Lung (tissue), 12 donors: ENCODE results near the gene SMOC1. TPM values are rescaled to one million over a fixed set of nuclear protein-coding genes. Genes with fewer than 3 reads are reported as not detected.

Experiments used
- ATAC-seq: fragments of 200-7000 bp; cut with Tn5 transposase; one replicate; pipeline ENCODE4 v1.9.1; 2020; ENCODE audit warnings: moderate number of reproducible peaks; ENCODE audit not compliant: insufficient read depth, low FRiP score
- DNase-seq, 3 donors: peaks; one replicate each; pipeline ENCODE4 v3.0.0-alpha.2; 2013 to 2017
- H3K27ac ChIP-seq, 2 donors: one replicate each; pipeline ENCODE4 v1.5.1; 2013; ENCODE audit warnings: mild to moderate bottlenecking in 2 of 2, moderate library complexity in 2 of 2, control low read depth in 1 of 2, inconsistent platforms in 1 of 2, low read depth in 1 of 2, low read length in 1 of 2
- H3K27me3 ChIP-seq, 3 donors: one replicate each; pipeline ENCODE4 v1.5.1; 2013; ENCODE audit warnings: low read length in 2 of 3; ENCODE audit not compliant: control insufficient read depth in 3 of 3, insufficient read depth in 3 of 3
- H3K36me3 ChIP-seq, 4 donors: one replicate each; pipeline ENCODE4 v1.5.1; 2013; ENCODE audit warnings: low read length in 4 of 4, mild to moderate bottlenecking in 1 of 4, moderate library complexity in 1 of 4; ENCODE audit not compliant: control insufficient read depth in 4 of 4, insufficient read depth in 4 of 4
- H3K4me1 ChIP-seq, 5 donors: one replicate each; pipeline ENCODE4 v1.5.1; 2013; ENCODE audit warnings: low read length in 5 of 5, mild to moderate bottlenecking in 2 of 5, moderate library complexity in 1 of 5; ENCODE audit not compliant: control insufficient read depth in 5 of 5, insufficient read depth in 5 of 5
- H3K4me3 ChIP-seq: one replicate; pipeline ENCODE4 v1.5.1; 2013; ENCODE audit warnings: mild to moderate bottlenecking, control low read depth, moderate library complexity
- H3K9ac ChIP-seq, 2 donors: one replicate each; pipeline ENCODE4 v1.5.1; 2013; ENCODE audit warnings: low read length in 2 of 2, control low read depth in 1 of 2; ENCODE audit not compliant: insufficient read depth in 1 of 2
- H3K9me3 ChIP-seq, 4 donors: one replicate each; pipeline ENCODE4 v1.5.1; 2013; ENCODE audit warnings: low read length in 3 of 4, mild to moderate bottlenecking in 1 of 4, moderate library complexity in 1 of 4; ENCODE audit not compliant: control insufficient read depth in 4 of 4, insufficient read depth in 3 of 4
- CTCF ChIP-seq: IDR thresholded peaks from 2 replicates; pipeline ENCODE4 v1.5.1; 2012; ENCODE audit warnings: mild to moderate bottlenecking; ENCODE audit errors: control extremely low read depth, extremely low read depth
- WGBS, 2 donors: extraction: QIAGEN DNeasy Blood & Tissue Kit; methylation state at CpG; one replicate each; pipeline ENCODE4 v1.1.7; 2013; 5-methylcytosine and 5-hydroxymethylcytosine counted together
- polyA plus RNA-seq, 2 donors: library from polyadenylated mRNA; stranded (reverse); fragments of 200-250 nt; gene quantifications; one replicate each; pipeline ENCODE4 v1.2.1, GENCODE V29; 2013
- total RNA-seq, 2 donors: library from RNA; depleted of rRNA in 1 of 2; stranded (reverse); fragments of >200 nt in 1 of 2; gene quantifications; one replicate each; pipeline ENCODE4 v1.2.1, GENCODE V29; 2014 to 2021
- donor health status: control.
- donor health status: control.
- donor health status: Bipolar disorder and iron deficiency.
- donor health status: healthy.
- donor health status: DM: yes; HTN: yes; CAD: no.

The SMOC1 gene
- total and polyA plus RNA-seq, 4 donors, result 0.52 to 1.9 (median 1.1) TPM

DNA sequence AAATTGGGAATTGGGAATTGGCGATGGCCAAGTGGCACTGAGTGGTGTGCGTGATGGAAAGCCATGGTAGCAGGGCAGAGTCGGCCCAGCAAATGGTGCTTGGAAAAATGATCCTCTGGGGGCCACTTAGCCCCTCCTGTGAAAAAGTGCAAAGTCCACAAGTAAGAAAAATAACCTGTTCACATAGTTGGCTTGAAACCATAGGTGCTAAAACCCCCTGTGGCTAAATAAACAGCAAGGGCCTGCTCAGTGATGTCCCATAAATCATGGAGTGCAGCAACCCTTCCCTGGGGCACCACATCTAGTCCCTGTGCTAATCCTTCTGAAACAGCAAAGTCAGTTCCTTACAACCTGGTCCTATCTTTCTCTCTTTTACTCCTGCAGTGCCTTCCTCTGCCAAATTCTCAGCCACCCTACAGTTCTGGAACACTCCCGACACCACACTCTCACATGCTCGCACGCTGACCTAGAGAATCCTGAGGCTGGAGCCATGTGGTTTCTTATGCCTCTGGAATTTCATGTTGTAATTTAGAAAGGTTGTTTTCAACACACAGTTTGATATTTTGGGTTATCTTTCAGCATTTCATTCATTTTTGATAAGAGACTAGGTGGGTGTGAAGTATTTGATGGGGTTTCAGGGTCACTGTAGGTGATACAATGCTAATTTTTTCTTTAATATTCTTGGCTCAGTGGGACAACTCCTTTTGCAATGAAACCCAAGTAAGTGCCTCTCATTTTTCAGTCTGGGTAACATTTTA is 123.6 kb downstream of the SMOC1 start:
- Histone ChIP-seq H3K4me3 (no peak overlapping the region), H3K9ac (no peak overlapping the region), H3K36me3 (no peaks in the 10 kb centered on the region), H3K9me3 (no peaks in the 10 kb centered on the region), H3K4me1 (no peaks in the 10 kb centered on the region), H3K27me3 (no peaks in the 10 kb centered on the region), H3K27ac (no peak overlapping the region)
- DNase-seq (no peak), ATAC-seq (no peak)
- WGBS, 2 donors, result 85 to 92% methylated on average over 6 of the region's 6 CpGs
- no peak for TF ChIP-seq CTCF

DNA sequence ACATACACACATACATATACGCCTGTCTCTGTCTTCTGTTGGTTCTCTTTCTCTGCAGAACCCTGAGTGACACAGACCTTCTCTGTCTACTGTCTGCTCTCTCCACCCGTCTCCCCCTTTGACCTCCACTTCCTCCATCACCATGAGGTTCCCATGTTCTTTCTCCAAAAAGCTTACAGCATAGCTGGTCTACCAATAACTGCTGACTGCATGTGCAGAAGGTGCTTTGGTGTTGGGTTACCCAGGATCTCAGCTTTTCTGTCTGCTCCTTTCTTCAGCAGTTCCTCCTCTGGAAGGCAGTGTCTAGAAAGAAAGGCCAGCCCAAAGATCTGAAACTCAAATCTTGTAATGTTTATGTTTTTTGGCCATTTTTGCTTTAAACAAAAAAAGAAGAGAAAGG is 125.6 kb downstream of the SMOC1 start:
- no peak for ATAC-seq
- WGBS, 2 donors, result 65 to 75% methylated on average over 2 of the region's 2 CpGs
- no peak overlapping the region for H3K4me3 ChIP-seq
- no peaks in the 10 kb centered on the region for H3K9me3 ChIP-seq
- no peak for TF ChIP-seq CTCF
- no peak overlapping the region for H3K9ac ChIP-seq
- H3K36me3 ChIP-seq, result no peaks in the 10 kb centered on the region
- H3K27ac ChIP-seq, result no peak overlapping the region
- DNase-seq, result no peak
- H3K4me1 ChIP-seq, result no peaks in the 10 kb centered on the region
- no peaks in the 10 kb centered on the region for H3K27me3 ChIP-seq

- Histone ChIP-seq H3K9ac (no peak overlapping the region), H3K4me3 (no peak overlapping the region), H3K36me3 (no peaks in the 10 kb centered on the region), H3K27me3 (no peaks in the 10 kb centered on the region), H3K4me1 (no peaks in the 10 kb centered on the region), H3K27ac (no peak overlapping the region), H3K9me3 (no peaks in the 10 kb centered on the region)
- no peak for ATAC-seq
- DNase-seq, result no peak
- TF ChIP-seq CTCF, result no peak
- 86 to 87% methylated on average over 5 of the region's 5 CpGs for WGBS, 2 donors
These were observed 126.1 kb downstream of the SMOC1 start for GRCh38 chr14:70005281-70005805.
